ENCODE results near the gene ADPRH.

ADPRH gene

GRCh38 chr3:119631516-119631915 is 52.2 kb downstream of the ADPRH start:
- no peak for DNase-seq

- DNase-seq = no peak
Measured at GRCh38 chr3:119632216-119632615, 52.9 kb downstream of the ADPRH start.

GRCh38 chr3:119632829-119633228 is 53.5 kb downstream of the ADPRH start:
- no peak for DNase-seq

GRCh38 chr3:119635719-119636118 is 56.4 kb downstream of the ADPRH start:
- DNase-seq = no peak

GRCh38 chr3:119636249-119636648 is 57.0 kb downstream of the ADPRH start:
- no peak for DNase-seq

GRCh38 chr3:119636891-119637611 is 57.8 kb downstream of the ADPRH start:
- DNase-seq = no peak

GRCh38 chr3:119637679-119638477 is 58.6 kb downstream of the ADPRH start:
- DNase-seq = no peak

Data from T-helper 9 cell (primary cell).